Spleen (tissue), 7 donors: ENCODE measurements around the gene ZBTB7C.

Experiments used
- POLR2AphosphoS5 ChIP-seq, 3 donors: sonication (generic); formaldehyde crosslinking; IDR thresholded peaks; one replicate each; pipeline ENCODE4 v1.5.1; 2017; ENCODE audit warnings: antibody characterized with exemption in 3 of 3
- TF ChIP-seq, protein P1 (sequence below), 11 experiments: fragments of 200-600 bp in 7 of 11; fragments of 450-650 bp in 4 of 11; sonication (generic) in 4 of 11; IDR thresholded peaks in 8 of 11; conservative IDR thresholded peaks in 3 of 11; 1 replicate in 7 of 11; 2 replicates in 4 of 11; pipeline versions ENCODE4 v1.4.0 to v1.8.0; 2016 to 2021; ENCODE audit warnings: antibody characterized with exemption in 11 of 11, inconsistent platforms in 4 of 11, mild to moderate bottlenecking in 1 of 11
- donor health status: DM: no; HTN: no; CAD: no; lungs with moderate emphysema.
- donor health status: DM: no; HTN: no; CAD: no.
- donor health status: DM: no; HTN: no; CAD: no.

DNA sequence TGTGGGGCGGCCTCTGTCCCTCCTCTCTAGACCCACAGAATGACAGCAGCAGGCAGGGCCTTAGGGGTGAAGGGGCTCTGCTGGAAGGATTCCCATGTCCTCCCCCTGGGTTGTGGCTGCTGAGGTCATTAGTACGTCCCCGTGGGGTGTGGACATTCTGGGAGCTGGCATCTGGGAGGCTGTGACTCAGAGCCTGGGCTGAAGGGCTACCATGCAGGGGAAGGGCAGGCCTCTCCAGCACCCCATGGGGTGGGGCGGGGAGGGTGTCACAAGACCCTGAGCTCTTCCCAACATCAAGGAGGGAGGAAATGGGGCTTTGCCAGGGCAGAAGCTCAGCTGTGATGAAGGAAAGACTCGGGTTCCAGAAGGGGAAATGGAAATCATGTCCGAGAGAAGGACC lies 373.0 kb downstream of the ZBTB7C start:
- TF ChIP-seq, protein P1, sequence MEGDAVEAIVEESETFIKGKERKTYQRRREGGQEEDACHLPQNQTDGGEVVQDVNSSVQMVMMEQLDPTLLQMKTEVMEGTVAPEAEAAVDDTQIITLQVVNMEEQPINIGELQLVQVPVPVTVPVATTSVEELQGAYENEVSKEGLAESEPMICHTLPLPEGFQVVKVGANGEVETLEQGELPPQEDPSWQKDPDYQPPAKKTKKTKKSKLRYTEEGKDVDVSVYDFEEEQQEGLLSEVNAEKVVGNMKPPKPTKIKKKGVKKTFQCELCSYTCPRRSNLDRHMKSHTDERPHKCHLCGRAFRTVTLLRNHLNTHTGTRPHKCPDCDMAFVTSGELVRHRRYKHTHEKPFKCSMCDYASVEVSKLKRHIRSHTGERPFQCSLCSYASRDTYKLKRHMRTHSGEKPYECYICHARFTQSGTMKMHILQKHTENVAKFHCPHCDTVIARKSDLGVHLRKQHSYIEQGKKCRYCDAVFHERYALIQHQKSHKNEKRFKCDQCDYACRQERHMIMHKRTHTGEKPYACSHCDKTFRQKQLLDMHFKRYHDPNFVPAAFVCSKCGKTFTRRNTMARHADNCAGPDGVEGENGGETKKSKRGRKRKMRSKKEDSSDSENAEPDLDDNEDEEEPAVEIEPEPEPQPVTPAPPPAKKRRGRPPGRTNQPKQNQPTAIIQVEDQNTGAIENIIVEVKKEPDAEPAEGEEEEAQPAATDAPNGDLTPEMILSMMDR (IDR thresholded peaks at IDR 0.05 in 8 of 11, conservative IDR thresholded peaks at IDR 0.05 in 3 of 11), result no peak
- TF ChIP-seq POLR2AphosphoS5 (IDR thresholded peaks at IDR 0.05), result peak; percentile 37 to 40 (median 39)
